ENCODE results near the gene TNFRSF14.
A peak's percentile ranks its signal among the peaks of the same experiment; 100 is the strongest.
"Not testable (repeated sequence)": the region's sequence is repeated elsewhere in the genome, so short reads cannot be mapped to it uniquely, and the experiment has no call there.

TNFRSF14 gene

DNA sequence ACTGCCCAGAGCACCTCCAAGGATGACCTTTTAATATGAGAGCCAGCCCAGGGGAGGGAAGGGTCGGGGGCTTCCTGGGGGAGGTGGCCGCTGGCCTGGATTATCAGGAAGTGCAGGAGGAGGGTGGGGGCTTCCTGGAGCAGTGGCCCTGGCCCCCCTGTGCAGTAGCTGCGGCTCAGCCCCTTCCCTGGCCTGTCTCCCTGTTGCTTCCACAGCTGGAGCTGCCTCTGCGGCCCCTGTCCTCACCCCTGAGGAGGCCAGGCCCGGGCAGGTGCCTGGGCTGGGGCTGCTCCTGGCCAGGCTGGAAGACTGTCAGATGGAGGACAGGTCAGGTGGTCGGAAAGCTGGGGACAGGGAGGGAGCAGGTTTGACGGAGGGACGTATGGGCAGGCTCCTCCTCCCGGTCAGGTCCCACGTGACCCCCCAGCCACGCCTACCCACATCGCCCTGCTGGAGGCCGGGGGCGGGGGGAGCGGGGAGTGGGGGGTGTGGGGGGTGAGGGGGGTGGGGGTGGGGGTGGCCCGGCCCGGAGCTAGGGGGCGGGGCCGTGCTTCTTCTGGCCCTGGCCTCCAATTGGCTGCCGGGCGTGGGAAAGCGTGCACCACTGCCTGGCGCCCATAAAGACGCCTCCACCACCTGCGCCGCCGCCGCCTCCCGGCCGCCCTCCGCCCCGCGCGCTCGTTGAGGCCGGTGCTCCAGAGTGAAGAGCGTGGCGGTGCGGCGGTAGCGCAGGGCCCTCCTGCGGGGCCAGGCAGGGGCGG lies 10.2 kb upstream of the TNFRSF14 start:
- DNase-seq (ENCODE audit: low read depth), result no peak
- TF ChIP-seq, protein P1, sequence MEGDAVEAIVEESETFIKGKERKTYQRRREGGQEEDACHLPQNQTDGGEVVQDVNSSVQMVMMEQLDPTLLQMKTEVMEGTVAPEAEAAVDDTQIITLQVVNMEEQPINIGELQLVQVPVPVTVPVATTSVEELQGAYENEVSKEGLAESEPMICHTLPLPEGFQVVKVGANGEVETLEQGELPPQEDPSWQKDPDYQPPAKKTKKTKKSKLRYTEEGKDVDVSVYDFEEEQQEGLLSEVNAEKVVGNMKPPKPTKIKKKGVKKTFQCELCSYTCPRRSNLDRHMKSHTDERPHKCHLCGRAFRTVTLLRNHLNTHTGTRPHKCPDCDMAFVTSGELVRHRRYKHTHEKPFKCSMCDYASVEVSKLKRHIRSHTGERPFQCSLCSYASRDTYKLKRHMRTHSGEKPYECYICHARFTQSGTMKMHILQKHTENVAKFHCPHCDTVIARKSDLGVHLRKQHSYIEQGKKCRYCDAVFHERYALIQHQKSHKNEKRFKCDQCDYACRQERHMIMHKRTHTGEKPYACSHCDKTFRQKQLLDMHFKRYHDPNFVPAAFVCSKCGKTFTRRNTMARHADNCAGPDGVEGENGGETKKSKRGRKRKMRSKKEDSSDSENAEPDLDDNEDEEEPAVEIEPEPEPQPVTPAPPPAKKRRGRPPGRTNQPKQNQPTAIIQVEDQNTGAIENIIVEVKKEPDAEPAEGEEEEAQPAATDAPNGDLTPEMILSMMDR (IDR thresholded peaks at IDR 0.05; ENCODE audit: control insufficient read depth, insufficient read depth, low read depth, low read length, missing control alignments), result no peak
- peak overlapping the region; percentile 39 for H3K4me3 ChIP-seq (ENCODE audit: control insufficient read depth, low read depth, low read length)

DNA sequence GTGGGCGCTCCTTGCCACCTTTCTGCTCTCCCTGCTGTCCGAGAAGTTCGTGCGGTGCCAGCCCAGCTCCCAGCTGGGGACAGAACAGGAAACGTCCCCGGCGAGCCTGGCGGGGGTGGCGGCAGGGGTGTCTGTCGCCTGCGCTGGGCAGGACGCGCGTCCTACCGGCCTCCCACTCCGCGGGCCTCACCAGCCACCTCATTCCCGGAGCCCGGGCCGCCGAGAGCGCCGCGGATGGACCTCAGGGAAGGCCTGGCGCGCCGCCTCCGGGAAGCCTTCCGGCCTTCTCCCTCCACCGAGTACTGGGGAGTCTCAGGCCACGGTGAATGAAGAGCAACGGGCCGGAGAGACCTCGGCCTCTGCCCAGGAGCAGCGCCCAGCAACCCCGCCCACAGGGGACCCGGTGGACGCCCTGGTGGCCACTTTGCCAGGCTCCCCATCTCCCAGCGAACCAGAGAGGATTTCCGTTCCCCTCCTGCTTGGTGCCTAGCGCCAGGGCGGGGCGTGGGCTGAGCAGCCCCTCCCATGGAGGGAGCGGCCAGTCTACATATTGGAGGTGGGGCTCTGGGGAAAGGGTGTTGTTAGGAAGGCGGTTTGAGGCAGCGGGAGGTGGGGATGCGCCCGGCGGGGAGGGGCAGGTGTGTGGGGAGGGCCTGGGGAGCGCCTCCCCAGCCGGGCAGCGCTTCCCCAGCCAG lies 9.5 kb upstream of the TNFRSF14 start:
- TF ChIP-seq, protein P1 (IDR thresholded peaks at IDR 0.05; ENCODE audit: control insufficient read depth, insufficient read depth, low read depth, low read length, missing control alignments), result peak; percentile 19
- no peak for DNase-seq (ENCODE audit: low read depth)

DNA sequence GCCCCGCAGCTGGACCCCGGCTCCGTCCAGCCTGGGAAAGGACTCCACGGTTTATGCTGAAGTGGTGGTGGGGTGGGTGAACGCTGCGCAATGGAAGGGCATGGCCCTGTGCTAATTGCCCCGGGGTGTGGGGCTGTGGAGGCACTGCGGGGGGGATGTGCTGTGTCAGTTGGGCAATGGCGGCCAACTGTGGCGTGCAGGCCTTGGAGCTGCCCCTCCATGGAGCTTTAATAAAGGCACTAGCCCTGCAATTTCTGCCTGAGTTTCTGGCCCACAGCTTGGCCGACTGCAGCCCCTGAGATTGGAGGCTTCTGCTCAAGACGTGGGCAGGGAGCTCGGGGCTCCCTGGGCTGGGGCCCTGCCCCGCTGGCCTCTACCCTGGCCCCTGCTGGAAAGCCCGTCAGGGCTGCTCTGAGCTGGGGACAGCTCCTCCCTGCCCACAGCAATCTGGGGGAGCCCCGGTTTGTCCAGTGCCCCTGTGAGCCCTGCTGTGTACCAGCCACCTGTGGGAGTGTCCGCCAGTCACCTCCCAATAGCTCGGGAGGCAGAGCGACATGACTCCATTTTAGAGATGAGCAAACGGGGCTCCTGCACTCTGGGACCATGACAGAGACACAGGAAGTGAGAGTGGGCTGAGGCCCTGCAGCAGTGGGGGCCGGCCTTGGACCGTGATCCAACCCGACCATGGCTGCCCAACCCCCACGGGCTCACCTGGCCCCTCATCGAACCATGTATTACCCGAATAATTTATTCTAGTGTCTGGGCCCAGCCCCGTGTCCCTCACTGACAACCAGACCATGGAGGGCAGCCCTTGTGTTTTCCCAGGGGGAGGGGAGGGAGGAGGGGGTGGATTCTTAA lies 8.7 kb upstream of the TNFRSF14 start:
- DNase-seq (ENCODE audit: low read depth), result no peak
- peak overlapping the region; percentile 39 for H3K4me3 ChIP-seq (ENCODE audit: control insufficient read depth, low read depth, low read length)
- TF ChIP-seq, protein P1 (IDR thresholded peaks at IDR 0.05; ENCODE audit: control insufficient read depth, insufficient read depth, low read depth, low read length, missing control alignments), result no peak

More for the DNA sequence above, 9.5 kb upstream of the TNFRSF14 start:
- H3K4me3 ChIP-seq (ENCODE audit: control insufficient read depth, low read depth, low read length), result peak overlapping the region; percentile 39

DNA sequence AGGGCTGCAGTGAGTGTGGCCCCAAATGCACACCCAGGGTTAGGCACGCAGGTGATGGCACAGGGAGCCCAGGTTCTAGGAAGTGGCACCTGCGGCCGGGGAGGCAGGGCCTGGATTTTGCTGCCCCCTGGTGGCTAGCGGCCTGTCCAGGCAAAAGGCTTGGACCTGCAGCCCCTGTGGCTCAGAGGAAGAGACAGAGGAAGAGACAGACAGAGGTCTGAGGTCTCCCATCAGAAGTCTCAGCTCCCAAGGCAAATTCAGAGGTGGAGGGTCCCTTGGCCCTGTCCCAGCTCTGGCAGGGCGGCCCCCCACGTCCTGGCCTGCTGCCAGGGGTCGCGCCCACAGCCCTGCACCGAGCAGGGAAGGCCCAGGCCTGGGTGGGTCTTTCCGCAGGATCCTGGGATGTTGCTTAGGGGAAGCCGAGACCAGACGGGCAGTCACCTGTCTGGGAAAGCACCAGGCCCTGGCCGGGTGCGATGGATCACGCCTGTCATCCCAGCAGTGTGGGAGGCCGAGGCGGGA lies 8.0 kb upstream of the TNFRSF14 start:
- no peak for DNase-seq (ENCODE audit: low read depth)
- TF ChIP-seq, protein P1 (IDR thresholded peaks at IDR 0.05; ENCODE audit: control insufficient read depth, insufficient read depth, low read depth, low read length, missing control alignments), result peak; percentile 98
- no peak overlapping the region for H3K4me3 ChIP-seq (ENCODE audit: control insufficient read depth, low read depth, low read length)

DNA sequence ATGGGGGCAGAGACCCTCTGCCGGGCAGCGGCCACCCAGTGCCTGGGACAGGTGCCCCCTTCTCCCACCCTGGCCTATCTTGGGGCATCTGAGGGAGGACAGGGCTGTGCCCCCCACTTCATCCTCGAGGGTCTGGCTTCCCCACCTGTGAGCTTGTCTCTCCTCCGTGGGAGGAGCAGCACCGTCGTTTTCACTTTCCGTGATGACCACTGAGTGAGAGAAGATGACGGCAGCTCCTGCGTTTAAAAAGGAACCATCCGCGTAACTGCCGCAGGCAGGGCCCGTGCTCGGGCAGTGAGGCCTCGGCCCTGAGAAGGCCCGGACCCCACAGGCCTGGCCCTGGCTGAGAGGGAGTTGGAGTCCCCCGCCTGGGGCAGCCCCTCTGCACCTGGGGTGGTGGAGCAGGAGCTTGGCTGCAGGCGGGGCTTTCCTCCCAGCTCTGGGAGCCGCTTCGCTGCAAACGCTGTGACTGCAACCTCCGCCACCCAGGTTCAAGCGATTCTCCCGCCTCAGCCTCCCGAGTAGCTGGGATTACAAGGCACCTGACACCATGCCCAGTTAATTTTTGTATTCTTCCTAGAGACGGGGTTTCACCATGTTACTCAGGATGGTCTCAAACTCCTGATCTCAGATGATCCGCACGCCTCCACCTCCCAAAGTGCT lies 6.7 kb upstream of the TNFRSF14 start:
- DNase-seq (ENCODE audit: low read depth); H3K4me3 ChIP-seq (ENCODE audit: control insufficient read depth, low read depth, low read length): not testable (repeated sequence)

DNA sequence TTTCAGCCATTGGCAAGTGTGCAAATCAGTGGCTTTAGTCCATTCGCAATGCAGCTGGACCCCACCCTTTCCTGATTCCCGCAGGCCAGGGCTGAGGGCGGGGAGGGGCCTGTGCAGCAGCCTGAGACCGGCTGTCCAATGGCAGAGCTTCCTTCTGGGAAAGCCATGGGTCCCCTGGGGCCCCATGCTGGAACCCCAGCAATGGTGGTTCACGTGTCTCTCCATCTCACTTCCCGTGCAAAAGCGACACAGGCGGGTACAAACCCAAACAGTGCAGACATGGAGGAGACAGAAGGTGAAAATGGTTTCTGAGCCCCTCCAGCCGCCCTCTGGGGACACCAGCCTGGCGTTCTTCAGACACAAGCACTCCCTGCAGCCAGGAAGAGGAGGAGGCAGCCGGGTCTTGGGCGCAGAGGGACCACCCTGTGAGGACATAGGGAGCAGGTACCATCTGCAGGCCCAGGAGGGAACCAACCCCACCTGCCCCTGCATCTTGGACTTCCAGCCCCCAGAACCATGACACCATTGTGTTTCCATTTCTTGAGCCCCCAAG lies 5.8 kb upstream of the TNFRSF14 start:
- not testable (repeated sequence) for DNase-seq (ENCODE audit: low read depth); H3K4me3 ChIP-seq (ENCODE audit: control insufficient read depth, low read depth, low read length)

DNA sequence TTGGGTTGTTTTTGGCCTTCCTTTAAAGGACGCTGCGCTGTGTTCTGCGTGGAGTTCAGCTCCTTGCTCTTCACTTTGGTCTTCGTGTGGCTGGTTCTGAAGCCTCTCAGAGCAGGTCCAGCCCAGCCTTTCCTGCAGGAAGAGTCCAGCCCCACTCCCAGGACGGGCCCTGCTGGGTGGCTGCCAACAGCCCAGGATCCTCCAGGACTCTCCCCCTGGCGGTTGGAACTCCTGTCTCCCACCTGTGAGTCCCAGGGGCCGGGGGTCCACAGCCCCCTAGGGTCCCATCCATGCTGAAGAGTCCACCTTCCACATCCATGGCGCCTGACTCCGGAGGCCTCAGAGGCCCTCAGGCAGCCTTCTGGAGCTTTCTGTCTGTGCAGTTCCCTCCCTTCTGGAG lies 4.6 kb upstream of the TNFRSF14 start:
- DNase-seq (ENCODE audit: low read depth); H3K4me3 ChIP-seq (ENCODE audit: control insufficient read depth, low read depth, low read length): not testable (repeated sequence)

Measured in AG09309 (cell line).